AG08396 (cell line): Measurements from ENCODE around the gene CACNA1A.

Experiments used
- DNase-seq: peaks from one replicate; pipeline ENCODE4 v3.0.0; 2012; ENCODE audit warnings: low spot score, mixed read lengths

The CACNA1A gene

DNA sequence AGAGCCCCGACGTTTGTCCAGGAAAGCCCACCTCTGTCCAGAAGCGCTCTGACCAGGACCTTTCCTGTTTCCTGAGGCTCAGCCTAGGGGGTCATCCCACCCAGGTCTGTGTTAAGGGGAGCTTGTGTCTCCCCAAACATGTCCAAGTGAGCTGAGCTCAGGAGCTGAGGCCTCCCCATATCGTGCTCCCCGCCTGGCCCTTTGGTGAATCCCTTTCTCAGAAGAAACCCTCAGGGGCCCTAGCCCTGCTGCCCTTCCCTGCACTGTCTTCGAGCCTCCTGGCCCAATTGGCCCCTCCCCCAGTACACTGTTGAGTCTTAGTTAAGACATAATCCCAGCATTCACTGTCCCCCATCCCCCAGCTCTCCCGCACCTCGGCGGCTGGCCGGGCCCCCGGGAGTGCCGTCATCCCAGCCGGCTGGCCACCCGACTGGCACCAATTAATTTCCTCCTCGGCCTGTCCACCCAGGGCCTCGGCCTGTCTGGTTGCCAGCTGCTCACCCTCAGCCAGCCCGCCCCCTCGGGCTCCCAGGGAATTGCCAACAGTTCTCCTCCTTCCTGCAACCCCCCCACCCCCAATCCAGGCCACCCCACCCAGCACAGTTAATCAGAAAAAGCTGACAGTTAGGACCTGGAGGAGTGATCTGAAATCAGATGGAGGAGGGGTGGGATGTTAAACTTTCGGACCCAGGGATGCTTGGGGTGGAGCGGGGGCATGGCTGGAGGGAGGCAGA, 342.5 kb downstream of the CACNA1A start:
- peak; percentile 85 for DNase-seq

GRCh38 chr19:13162724-13163608, 343.3 kb downstream of the CACNA1A start:
- DNase-seq: peak; percentile 91

- DNase-seq: peak; percentile 49
Observed at GRCh38 chr19:13160557-13160956, 345.7 kb downstream of the CACNA1A start.

- no peak for DNase-seq
Observed at GRCh38 chr19:13159713-13160112, 346.6 kb downstream of the CACNA1A start.
